Measurements from ENCODE around the gene B3GNT2.

DNA sequence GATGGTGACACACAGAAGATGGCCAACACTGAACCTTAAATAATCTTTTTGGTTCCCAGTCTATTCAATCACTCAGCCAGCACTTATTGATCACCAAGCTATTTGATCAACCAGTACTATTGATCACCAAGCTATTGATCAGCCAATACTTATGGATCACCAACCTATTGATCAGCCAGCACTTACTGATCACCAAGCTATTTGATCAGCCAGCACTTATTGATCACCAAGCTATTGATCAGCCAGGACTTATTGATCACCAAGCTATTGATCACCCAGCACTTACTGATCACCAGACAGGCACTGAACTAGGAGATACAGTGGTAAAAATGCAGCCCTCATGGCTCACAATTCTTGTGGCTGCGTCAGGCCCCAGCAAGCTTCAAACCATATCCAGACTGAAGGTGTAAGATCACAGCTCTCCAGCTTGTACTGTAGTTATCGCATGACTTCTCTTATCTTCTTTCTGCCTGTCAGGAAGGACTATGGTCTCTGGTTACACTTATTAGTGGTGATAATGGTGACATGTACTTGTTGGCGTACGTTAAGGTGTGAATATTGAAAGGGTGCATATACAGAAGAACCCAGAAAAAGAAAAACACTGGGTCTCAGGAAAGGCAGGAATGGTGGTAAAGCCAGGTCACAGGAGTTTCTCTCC is 18.4 kb upstream of the B3GNT2 start:
- TF ChIP-seq GATA3 (IDR thresholded peaks at IDR 0.05; ENCODE audit: low read depth, low read length) (no peak), GATA2 (IDR thresholded peaks at IDR 0.05; ENCODE audit: low read depth, low read length) (no peak)

Data from SH-SY5Y (cell line).